ENCODE measurements around the gene SORBS2.

GRCh38 chr4:185654965-185655554 is 156.9 kb downstream of the SORBS2 start:
- TF ChIP-seq EZH2 (IDR thresholded peaks at IDR 0.05; ENCODE audit: borderline replicate concordance, low read depth, low read length, severe bottlenecking) (no peak), CTCF (IDR thresholded peaks at IDR 0.05; ENCODE audit: borderline replicate concordance, extremely low read depth, low read length, poor library complexity, severe bottlenecking) (no peak)

All from DND-41 (cell line).